Cerebellar cortex (tissue), 1 donor: ENCODE data around the gene GNMT.

Experiments used
- DNase-seq: peaks from one replicate; pipeline ENCODE4 v3.0.0-alpha.2; 2015; ENCODE audit warnings: low spot score

The GNMT gene

GRCh38 chr6:42960243-42961019 lies at the start of gene GNMT:
Gene GNMT, plus strand, starts transcription at chr6:42960754. Its CDS starts 14 bp downstream, at chr6:42960768.
- peak; percentile 52 for DNase-seq

GRCh38 chr6:42911171-42912021 lies 49.2 kb upstream of the GNMT start:
- DNase-seq: no peak

GRCh38 chr6:42914546-42914945 lies 46.0 kb upstream of the GNMT start:
- no peak for DNase-seq

- DNase-seq: no peak
Measured at GRCh38 chr6:42915732-42916131, 44.8 kb upstream of the GNMT start, which contains the start of gene PTCRA. Gene PTCRA, plus strand, starts transcription at chr6:42916053. Its CDS starts 17 bp downstream, at chr6:42916070.

- no peak for DNase-seq
Measured at GRCh38 chr6:42916288-42916687, 44.3 kb upstream of the GNMT start.

GRCh38 chr6:42921801-42922200 lies 38.8 kb upstream of the GNMT start:
- no peak for DNase-seq

GRCh38 chr6:42923666-42924065 lies 36.9 kb upstream of the GNMT start:
- no peak for DNase-seq

GRCh38 chr6:42925248-42925857 lies 35.2 kb upstream of the GNMT start:
- DNase-seq: no peak

GRCh38 chr6:42928986-42929820 lies 31.4 kb upstream of the GNMT start, which contains the start of gene CNPY3:
Gene CNPY3, plus strand, starts transcription at chr6:42929480. Its CDS starts 91 bp downstream, at chr6:42929571.
- peak; percentile 100 for DNase-seq

GRCh38 chr6:42929821-42930360 lies 30.7 kb upstream of the GNMT start:
- peak; percentile 7 for DNase-seq

- no peak for DNase-seq
Measured at GRCh38 chr6:42932412-42932811, 28.1 kb upstream of the GNMT start.

GRCh38 chr6:42933205-42933604 lies 27.3 kb upstream of the GNMT start:
- no peak for DNase-seq

GRCh38 chr6:42935322-42935721 lies 25.2 kb upstream of the GNMT start:
- DNase-seq: no peak

GRCh38 chr6:42936398-42936797 lies 24.2 kb upstream of the GNMT start:
- no peak for DNase-seq

- no peak for DNase-seq
Measured at GRCh38 chr6:42937548-42938427, 22.8 kb upstream of the GNMT start.

- DNase-seq: no peak
Measured at GRCh38 chr6:42938428-42938796, 22.1 kb upstream of the GNMT start.

- DNase-seq: no peak
Measured at GRCh38 chr6:42938987-42939809, 21.4 kb upstream of the GNMT start.

- DNase-seq: no peak
Measured at GRCh38 chr6:42939810-42940167, 20.8 kb upstream of the GNMT start.

GRCh38 chr6:42940493-42941045 lies 20.0 kb upstream of the GNMT start:
- no peak for DNase-seq
